HG03039 (cell line): ENCODE data around the gene HDAC3.
"Not testable (repeated sequence)": the region's sequence is repeated elsewhere in the genome, so short reads cannot be mapped to it uniquely, and the experiment has no call there.

Source experiments
- ATAC-seq: cut with Tn5 transposase; IDR thresholded peaks from one replicate; pipeline ENCODE4 v1.9.1; 2021; ENCODE audit warnings: mild to moderate bottlenecking, moderate library complexity; ENCODE audit not compliant: unreplicated experiment

The HDAC3 gene

GRCh38 chr5:141636106-141636412 is 590 bp downstream of the HDAC3 start:
- ATAC-seq = no peak

GRCh38 chr5:141635646-141636045 is 1.0 kb downstream of the HDAC3 start:
- no peak for ATAC-seq

GRCh38 chr5:141634720-141635119 is 1.9 kb downstream of the HDAC3 start:
- ATAC-seq = no peak

- ATAC-seq = peak; percentile 63
These were observed 2.6 kb downstream of the HDAC3 start for GRCh38 chr5:141633871-141634561.

- ATAC-seq = no peak
These were observed 4.0 kb downstream of the HDAC3 start for GRCh38 chr5:141632650-141633049.

GRCh38 chr5:141630570-141631140 is 6.0 kb downstream of the HDAC3 start:
- ATAC-seq = no peak

- ATAC-seq = no peak
These were observed 8.4 kb downstream of the HDAC3 start for GRCh38 chr5:141628175-141628788.

- ATAC-seq = no peak
These were observed 13.0 kb downstream of the HDAC3 start for GRCh38 chr5:141623611-141624010.

GRCh38 chr5:141623186-141623585 is 13.5 kb downstream of the HDAC3 start:
- peak; percentile 38 for ATAC-seq

GRCh38 chr5:141618804-141619554 is 17.7 kb downstream of the HDAC3 start, which contains the start of gene DIAPH1:
Gene DIAPH1, minus strand, starts transcription at chr5:141619000. Its CDS starts 86 bp downstream, at chr5:141618914.
- peak; percentile 77 for ATAC-seq

- ATAC-seq = peak; percentile 16
These were observed 18.4 kb downstream of the HDAC3 start for GRCh38 chr5:141618030-141618803.

GRCh38 chr5:141617682-141618029 is 19.0 kb downstream of the HDAC3 start:
- no peak for ATAC-seq

GRCh38 chr5:141617128-141617527 is 19.5 kb downstream of the HDAC3 start:
- no peak for ATAC-seq

GRCh38 chr5:141615991-141616720 is 20.5 kb downstream of the HDAC3 start:
- ATAC-seq = no peak

GRCh38 chr5:141613344-141613743 is 23.3 kb downstream of the HDAC3 start:
- ATAC-seq = no peak

GRCh38 chr5:141611289-141611688 is 25.4 kb downstream of the HDAC3 start:
- ATAC-seq = no peak

GRCh38 chr5:141609921-141610320 is 26.7 kb downstream of the HDAC3 start:
- not testable (repeated sequence) for ATAC-seq

- ATAC-seq = no peak
These were observed 27.6 kb downstream of the HDAC3 start for GRCh38 chr5:141609044-141609443.

GRCh38 chr5:141608557-141608956 is 28.1 kb downstream of the HDAC3 start:
- no peak for ATAC-seq

GRCh38 chr5:141608046-141608445 is 28.6 kb downstream of the HDAC3 start:
- no peak for ATAC-seq
